GM23338 (cell line): Measurements from ENCODE around the gene BRD9.
"Not testable (repeated sequence)": the region's sequence is repeated elsewhere in the genome, so short reads cannot be mapped to it uniquely, and the experiment has no call there.

Experiments
- CREB1 ChIP-seq: fragments of 250-450 bp; sonication (Bioruptor Pico); IDR thresholded peaks from 2 replicates; pipeline ENCODE4 v1.5.0; 2020; ENCODE audit warnings: low read depth, mild to moderate bottlenecking, moderate library complexity
- CTCF ChIP-seq, 2 experiments: fragments of 200-600 bp in 1 of 2; sonication (generic) in 1 of 2; conservative IDR thresholded peaks; 2 replicates each; pipeline versions ENCODE4 v1.5.1 to v1.6.1; 2016 to 2017; ENCODE audit warnings: antibody characterized with exemption in 2 of 2, low read depth in 2 of 2, mild to moderate bottlenecking in 2 of 2, moderate library complexity in 1 of 2
- JUNB ChIP-seq: IDR thresholded peaks from one replicate; pipeline ENCODE4 v1.6.1; 2016; ENCODE audit warnings: antibody characterized with exemption; ENCODE audit not compliant: unreplicated experiment

GRCh38 chr5:918717-919116 lies 26.1 kb upstream of the BRD9 start:
- not testable (repeated sequence) for TF ChIP-seq CTCF (conservative IDR thresholded peaks at IDR 0.05; ENCODE audit: low read depth in 2 of 2); CREB1 (CRISPR knock-in tag); JUNB
